GM18507 (cell line): ENCODE measurements around the gene NHERF1.
A peak's percentile ranks its signal among the peaks of the same experiment; 100 is the strongest.

Experiments
- DNase-seq: peaks from one replicate; pipeline ENCODE4 v3.0.0; 2011; ENCODE audit warnings: low read depth; ENCODE audit not compliant: insufficient read length; ENCODE audit errors: extremely low spot score
- FAIRE-seq: peaks from 2 replicates; lab custom pipeline; 2011; peaks lifted over from hg19 to GRCh38; lab: Jason Lieb, UNC

NHERF1 gene

DNA sequence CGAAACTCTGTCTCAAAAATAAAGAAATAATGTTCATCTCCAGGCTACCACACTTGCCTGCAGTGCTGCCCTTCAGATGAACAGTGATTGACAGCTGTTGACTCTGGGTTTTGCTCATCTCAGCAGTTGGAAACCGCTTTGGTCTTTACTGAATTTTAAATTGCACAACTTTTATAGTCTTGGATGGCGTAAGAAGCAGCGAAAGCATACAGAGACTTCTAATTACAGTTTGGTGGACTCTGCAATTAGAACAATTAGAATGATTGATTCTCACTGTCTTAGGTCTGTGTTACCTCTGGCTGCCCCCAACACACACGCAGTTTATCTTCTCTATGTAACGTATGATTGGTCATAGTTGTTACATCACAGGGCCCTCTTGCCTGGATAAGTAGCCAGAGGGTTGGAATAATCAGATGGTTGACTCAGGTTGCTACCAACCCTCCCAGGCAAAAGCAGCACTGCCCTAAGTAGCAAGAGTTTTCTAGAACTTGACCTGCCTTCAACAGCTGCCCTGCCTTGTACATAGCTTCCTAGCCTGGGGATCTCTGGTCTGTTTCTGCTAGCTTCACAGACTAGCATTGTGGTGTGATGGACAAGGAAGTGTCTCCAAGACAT, 29.6 kb downstream of the NHERF1 start:
- FAIRE-seq = no peak
- DNase-seq = no peak

DNA sequence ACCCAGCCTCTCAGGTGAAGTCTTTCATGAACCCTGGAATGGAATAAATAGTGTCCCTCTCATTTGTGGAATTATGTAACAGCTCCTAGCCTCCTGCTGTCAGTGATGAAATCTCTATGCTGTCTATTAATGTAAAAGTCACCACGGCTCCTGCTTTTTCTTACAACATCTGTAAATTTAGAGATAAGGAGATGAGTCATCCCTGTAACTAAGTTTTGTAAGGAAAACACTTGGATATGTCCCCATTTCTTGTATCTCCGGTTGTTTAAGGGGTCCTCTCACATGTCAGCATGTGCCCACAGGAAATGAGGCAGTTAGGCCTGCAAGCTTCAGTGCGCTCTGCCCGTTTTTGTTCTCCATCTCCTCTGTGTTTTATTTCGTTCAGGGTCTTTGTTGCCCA, 30.5 kb downstream of the NHERF1 start:
- FAIRE-seq (no peak), DNase-seq (no peak)

DNA sequence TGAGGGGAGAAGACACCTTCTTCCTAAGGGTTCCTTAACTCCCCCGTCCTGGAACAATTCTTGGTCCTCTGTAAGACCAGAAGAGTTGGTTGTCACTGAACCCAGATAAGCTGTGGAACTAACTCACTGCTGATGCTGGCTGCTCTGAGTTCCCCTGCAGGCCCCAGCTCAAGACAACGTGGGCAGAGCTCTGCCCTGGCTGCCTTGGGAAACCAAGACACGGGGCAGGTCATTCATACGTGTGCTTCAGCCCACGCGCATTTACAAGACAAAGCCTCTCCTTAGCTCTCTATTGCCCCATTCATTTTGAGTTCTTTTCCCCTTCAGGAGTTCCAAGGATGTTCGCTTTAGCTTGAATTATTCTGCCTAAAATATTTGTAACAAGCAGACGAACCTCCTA, 31.1 kb downstream of the NHERF1 start:
- no peak for FAIRE-seq
- no peak for DNase-seq

DNA sequence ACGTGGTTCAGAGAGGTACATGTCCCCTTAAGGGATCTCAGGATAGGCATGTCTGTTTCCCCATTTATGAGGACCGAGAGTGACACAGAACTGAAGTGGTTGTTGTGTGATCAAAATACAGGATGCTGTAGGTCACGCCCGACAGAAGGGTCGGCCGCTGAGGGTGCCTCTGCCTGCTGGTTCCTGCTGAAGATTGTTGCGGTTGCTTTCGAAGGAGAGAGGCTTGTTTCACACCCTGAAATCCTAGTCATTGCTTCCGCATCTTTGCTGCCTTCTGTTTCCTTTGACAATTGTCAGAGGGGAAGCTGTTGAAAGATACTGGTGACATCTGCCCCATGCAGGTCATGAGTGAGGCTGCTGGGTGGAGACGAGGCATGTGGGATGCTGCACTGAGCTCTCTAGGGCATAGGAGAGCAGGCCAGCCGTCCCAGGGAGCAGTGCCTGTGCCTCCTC, 31.5 kb downstream of the NHERF1 start:
- FAIRE-seq (peak; percentile 93), DNase-seq (peak; percentile 55)

DNA sequence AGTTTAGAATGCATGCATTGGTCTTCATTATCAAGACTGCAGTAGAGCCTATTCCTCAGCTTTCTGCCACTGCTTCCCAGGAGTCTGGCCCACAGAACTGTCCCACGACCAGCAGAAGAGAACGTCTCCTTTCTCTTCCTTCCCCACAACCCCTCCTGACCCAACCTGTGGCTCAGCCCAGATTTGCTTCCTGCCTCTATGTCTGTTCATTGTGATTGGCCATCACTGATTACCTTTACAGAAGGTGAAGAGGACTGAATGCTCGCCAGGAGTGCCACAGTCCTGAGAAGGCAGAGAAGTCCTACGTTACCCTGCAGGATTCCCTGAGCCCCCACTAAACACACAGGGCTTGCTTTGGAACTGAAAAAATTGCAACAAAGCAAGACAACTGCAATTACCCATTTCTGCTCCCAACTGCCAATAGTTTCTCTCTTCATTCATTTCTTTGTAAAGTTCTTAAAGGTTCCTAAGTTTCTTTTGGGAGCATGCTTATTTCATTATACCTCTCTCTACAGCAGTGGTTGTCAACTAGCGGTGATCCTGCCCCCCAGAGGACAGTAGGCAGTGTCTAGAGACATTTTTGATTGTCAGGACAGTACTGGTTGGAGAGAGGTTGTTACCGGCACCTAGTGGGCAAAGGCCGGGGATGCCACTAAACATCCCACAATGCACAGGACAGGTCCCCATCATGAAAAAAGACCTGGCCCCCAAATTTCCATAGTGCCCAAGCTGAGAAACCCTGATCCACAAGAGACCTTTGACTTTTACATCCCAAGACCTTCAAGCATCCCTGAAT, 32.2 kb downstream of the NHERF1 start:
- FAIRE-seq = no peak
- no peak for DNase-seq

DNA sequence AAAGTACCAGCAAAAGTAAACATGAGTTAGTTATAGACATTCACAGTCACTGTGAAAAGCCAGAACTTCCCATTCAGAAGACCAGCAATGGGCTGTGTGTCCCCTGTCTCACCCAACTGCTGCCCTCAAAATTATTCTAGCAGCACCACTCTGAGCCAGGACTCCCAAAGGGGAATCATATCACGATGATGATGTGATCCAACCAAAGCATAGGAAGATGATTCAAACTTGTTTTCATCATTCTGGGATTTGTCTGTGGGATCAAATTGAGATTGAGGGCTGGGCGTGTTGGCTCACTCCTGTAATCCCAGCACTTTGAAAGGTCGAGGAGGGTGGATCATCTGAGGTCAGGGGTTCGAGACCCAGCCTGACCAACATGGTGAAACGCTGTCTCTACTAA, 34.1 kb downstream of the NHERF1 start:
- DNase-seq (no peak), FAIRE-seq (no peak)

DNA sequence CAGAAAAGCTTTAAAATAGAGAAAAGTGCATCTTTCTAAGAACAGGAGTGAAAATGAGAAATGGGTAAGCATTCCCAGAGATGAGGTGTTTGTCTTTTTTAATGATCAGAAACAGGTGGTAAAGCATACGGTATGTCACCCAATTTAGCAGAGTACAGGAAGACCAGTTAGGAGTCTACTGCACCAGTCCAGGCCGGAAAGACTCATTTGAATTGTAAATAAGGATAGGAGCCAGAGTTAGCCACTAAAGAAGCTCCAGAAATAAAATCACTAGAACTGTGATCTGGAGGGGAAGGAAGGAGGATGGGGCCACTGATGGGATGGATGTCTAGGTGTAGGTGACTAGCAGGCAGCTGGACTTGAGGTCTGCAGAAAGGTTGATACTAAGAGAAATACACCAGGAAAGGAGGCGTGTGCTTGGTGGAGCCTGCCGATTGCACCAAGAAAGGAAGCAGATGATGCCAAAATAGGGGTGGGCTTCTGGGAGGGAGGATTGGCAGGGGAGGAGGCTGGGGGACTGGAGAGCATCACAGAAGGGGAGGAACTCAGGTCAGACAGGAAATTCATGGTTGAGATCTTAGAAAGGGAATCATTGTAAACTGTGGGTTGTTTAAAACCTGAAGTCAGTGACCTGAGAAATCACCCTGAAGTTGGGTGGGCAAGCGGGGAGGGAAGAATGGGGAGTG, 35.8 kb downstream of the NHERF1 start:
- FAIRE-seq (peak; percentile 83), DNase-seq (no peak)

DNA sequence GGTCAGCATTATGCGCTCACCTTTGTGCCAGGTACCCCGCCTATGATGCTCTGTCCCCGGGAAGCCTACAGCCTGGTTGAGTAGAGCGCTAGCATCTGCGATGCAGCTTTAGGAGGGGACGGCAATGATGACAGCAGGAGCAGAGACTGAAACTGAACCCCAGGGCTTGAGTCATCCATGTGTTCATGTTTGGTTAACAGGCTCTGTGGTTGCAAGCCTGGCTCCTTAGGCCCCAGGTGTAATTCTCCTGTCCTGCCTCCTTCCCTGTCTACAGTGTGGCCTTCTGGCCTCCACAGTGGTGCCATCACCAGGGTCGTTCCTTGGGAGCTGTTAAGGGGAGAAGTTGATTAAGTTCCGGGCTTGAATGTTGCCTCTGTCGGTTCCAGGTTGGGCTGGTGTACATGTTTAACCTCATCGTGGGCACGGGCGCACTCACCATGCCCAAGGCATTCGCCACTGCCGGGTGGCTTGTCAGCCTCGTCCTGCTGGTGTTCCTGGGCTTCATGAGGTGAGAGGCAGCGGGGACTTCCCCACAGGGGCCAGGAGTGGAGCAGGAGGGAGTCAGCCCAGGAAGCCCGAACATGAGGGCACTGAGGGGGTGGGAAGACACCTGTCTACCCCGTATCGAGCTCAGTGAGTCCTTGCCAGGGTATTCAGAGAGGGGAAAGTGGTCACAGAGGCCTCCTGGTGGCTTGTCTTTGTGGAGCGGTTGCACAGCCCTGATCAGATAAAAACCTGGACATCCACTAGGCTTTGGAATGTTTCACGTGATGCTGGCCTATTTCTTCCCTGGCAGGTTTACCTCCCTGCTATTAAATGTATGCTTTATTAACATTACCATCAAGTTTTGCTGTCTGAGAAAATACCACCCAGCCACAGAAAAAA, 36.9 kb downstream of the NHERF1 start:
- DNase-seq (no peak), FAIRE-seq (no peak)

DNA sequence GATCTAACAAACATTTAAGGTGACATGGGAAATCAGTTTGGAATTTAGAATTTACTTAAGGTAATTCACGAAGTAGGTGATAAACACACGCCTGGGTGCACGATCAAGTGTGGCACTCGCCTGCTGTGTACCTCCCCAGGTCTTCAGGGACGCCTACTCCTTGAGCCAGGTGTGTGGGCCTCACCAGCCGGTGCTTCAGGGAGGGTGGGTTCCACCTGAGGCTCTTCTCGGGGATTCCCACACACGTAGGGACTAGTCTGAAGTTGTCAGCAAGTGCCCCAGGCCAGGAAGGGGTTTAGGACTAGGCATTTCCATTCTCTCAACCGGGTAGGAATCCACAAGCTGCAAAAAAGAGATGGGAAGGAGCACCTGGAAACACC, 37.5 kb downstream of the NHERF1 start:
- FAIRE-seq (no peak), DNase-seq (no peak)

DNA sequence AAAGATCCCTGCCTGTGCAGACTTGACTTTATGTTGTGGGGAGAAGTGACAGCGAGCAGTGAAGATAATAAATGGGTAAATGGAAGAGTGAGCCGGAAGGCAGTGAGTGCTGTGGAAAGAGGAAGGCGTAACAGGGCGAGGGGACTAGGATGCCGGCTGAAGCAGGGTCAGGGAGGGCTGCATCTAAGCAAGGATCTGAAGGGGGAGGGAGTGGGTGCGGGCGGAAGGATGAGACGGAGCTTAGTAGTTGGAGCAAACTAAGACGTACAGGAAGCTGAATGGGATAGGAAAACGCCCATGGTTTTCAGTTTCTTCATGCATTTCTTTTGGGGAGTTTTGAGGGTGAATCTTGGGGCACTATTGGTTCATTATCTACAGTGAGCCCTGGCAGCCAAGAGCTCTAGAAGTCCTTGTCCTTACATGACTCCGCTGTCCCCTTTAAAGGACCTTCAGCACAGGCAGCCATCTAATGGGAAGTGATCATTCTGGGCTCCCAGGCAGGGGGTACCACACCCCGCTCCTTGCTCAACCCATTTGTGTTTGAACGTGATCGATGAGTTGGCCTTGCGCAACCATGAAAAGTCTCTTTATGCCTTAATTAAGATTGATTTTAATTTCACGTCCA, 38.1 kb downstream of the NHERF1 start:
- FAIRE-seq (no peak), DNase-seq (no peak)

DNA sequence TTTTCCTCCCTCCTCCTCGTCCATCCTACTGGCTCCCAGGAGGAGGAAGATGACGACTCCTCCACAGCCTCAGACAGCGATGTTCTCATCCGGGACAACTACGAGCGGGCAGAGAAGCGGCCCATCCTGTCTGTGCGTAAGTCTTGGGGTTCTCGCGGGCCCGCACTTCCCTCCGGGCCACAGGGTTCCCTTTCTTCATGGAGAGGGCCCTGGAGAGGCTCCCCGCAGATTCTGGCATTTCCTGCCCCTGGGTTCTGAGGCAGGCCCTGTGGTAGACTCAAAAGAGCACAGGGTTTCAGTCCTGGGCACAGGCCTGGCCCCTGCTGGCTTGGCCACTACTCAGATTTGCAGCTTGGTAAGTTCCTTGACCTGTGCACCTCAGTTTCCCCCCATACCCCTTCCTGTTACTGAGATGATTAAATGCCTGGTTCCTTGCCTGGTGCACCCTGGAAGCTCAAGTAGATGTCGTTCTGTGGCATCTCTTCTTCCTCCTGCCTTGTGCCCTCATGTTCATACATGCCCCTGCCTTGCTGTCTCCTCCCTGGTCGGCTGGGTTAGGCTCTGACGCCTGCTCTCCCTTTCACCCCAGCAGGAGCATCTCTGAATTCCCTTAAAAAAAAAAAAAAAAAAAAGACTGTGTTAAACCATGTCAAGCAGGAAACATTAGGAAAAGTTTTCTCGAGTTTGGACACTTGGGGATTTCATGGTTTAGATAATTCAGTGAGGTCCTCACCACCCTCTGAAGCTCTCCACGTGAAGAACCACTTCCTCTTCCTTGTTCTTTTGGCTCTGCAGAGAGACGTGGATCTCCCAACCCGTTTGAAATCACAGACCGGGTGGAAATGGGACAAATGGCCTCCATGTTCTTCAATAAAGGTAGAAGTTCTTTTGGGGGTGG, 42.0 kb downstream of the NHERF1 start:
- DNase-seq (no peak), FAIRE-seq (no peak)

DNA sequence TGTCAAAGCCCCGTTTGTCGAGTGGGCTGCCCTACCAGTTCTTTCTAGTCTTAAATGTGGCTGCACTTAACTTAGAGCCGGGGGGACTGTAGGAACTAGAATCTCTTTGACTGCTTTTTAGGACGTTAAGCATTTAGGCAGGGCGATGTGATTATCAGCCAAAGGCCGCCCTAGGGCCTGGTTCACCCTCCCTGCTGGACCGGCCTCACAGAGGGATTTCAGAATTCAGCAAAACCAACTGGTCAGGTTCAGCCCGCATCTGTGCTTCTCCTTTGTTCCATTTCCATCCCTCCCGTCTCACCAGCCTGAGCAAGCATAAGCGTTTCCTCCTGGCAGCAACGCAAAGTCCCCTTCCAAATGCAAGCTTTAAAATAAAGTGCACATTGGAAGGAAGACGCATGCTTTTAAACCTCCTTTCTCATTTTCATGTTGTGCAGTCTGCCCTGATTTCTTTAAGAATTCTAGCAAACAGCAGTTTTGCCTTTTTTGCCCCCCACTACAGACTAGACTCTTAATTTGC, 44.2 kb downstream of the NHERF1 start:
- FAIRE-seq (no peak), DNase-seq (no peak)

DNA sequence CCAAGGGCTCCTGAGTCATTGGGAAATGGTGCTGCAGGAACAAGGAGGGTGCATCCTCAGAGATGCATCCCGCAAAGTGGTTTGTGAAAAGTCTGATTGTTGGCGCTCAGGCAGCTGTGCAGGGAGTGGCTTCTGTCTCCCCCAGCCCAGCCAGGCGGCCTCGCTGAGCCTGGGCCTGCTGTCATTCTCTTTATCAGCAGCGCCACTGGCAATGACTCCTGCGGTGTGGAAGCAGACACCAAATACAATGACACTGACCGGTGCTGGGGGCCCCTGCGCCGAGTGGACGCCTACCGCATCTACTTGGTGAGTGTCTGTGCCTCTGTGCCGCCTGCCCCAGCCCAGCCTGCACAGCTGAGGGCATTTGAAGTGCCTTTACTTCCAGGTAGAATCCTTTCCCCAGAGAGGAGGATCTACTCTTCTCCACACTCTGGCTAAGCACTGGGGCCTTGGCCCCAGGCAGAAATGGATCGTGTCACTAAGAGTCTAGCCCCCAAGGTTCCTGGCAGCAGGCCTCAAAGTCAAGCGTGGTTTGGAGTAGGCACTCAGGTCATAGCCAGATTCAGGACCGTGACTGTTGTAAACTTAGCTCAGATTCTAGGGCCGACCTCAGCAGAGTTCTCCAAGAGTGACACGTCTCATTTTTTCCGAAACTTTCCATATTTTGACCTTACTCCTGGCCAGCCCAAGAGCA, 47.0 kb downstream of the NHERF1 start:
- DNase-seq = no peak
- FAIRE-seq = no peak

DNA sequence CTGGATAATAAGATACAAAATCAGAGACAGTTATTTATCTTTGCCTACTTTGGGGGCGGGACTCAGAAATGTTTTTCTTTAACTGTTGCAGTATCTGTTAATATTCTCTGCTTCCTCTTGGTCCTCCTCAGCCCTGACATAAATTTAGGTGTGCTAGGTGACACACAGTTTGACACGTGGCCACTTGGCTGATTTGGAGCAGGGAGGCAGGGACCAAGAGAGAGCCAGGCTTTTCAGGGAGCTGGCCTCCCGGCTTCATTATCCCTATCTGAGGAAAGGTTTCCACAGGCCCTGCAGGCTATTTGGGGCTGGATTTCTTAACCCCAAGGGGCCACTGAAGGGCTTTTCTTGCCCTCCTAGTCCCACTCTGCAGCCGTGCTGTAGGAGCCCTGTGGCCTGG, 47.8 kb downstream of the NHERF1 start:
- no peak for FAIRE-seq

DNA sequence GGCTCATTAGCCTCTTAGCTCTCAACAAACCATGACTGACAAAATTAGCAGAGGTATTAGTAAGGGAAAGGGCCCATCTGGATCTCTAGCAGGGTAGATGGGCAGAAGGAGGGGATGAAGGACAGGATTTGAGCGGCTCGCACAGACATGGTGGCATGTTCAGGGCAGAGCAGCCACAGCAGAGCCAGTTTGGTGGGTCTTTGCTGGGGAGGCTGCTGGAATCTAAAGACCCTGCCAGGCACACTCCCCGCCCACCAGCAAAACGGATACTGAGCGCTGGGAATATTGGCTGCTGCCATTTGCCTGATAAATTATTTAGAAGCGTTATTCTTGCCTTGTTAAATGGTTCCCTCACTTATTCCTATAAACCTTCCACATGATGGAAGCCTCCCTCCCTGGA, 48.4 kb downstream of the NHERF1 start:
- DNase-seq (no peak), FAIRE-seq (no peak)

More for the DNA sequence above, 47.8 kb downstream of the NHERF1 start:
- DNase-seq = no peak

DNA sequence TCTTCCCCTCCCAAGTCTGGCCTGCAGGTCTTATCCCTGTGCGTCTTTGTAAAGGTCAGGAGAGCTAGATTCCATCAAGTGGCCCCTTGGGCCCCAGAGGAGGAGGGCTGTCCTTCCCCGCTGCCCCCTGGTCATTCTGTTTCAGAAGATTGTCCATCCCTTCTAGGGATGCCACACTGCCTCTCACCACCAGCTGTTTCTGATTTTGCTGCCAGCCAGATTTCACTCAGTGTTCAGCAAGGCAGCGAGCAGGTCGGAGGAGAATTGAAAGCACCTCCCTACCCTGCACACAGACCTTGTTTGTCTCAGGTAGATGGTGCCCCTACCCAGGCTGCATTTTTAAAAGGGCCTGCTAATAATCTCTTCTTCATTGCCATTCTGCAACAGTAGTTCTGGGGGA, 49.4 kb downstream of the NHERF1 start:
- DNase-seq (no peak), FAIRE-seq (no peak)

DNA sequence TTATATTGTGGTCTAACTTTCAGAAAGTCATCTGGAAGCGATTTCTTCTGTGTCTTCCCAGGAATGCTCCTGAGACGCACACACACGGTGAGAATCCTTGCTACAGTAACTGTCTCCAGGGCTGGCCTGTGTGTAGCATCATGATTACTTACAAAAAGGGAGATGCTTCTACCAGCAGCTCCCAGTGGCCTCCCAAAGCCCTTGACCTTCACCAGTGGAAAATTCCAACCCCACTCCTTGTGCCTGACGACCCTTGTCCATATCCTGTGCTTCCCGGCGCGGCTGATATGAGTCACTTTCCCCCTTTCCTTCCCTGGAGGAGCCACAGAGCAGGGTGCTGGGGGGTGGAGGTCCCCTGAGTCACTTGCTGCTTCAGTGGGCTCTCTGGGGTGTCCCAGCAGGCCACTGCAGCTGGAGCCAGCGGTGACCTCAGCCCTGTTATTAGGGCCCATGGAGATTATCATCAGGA, 49.8 kb downstream of the NHERF1 start:
- FAIRE-seq (no peak), DNase-seq (no peak)

DNA sequence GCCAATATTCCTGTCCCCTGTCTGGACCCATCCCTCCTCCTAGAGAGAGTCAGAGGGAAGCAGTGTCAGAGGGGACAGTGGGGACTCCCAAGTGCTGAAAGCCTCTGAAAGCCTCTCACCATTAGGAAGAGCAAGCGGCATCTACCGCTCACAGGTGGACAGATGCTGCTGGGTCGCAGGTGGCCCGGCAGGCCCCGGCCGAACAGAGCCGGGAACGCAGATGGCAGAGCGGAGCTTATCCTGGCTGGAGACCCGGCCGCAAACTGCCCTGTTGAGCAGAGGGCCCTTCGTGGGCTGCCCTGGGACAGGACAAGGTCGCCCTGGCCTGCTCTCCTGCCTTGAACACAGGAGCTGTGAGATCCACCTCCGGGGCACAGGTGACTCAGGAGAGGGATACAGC, 50.7 kb downstream of the NHERF1 start:
- no peak for DNase-seq
- no peak for FAIRE-seq
